Glutamatergic neuron (in vitro differentiated cells): Measurements from ENCODE around the gene STT3B. TPM values are rescaled to one million over a fixed set of nuclear protein-coding genes. Genes with fewer than 3 reads are reported as not detected.

Source experiments
- DNase-seq: peaks from one replicate; pipeline ENCODE4 v3.0.0; 2022
- H3K27ac Mint-ChIP-seq: one replicate; pipeline ENCODE4 v1.8.0; 2020; ENCODE audit warnings: mild to moderate bottlenecking, mixed read lengths, inconsistent platforms; ENCODE audit not compliant: unreplicated experiment
- H3K27me3 Mint-ChIP-seq: one replicate; pipeline ENCODE4 v1.8.0; 2020; ENCODE audit warnings: mild to moderate bottlenecking, moderate library complexity, mixed read lengths, inconsistent platforms; ENCODE audit not compliant: unreplicated experiment
- H3K36me3 Mint-ChIP-seq: one replicate; pipeline ENCODE4 v1.8.0; 2020; ENCODE audit warnings: mild to moderate bottlenecking, mixed read lengths, inconsistent platforms; ENCODE audit not compliant: unreplicated experiment
- H3K4me1 Mint-ChIP-seq: one replicate; pipeline ENCODE4 v1.8.0; 2020; ENCODE audit warnings: mild to moderate bottlenecking, low read depth, mixed read lengths, inconsistent platforms; ENCODE audit not compliant: unreplicated experiment
- H3K4me3 Mint-ChIP-seq: one replicate; pipeline ENCODE4 v1.8.0; 2020; ENCODE audit warnings: mild to moderate bottlenecking, mixed read lengths, inconsistent platforms; ENCODE audit not compliant: unreplicated experiment
- H3K9me3 Mint-ChIP-seq: one replicate; pipeline ENCODE4 v1.8.0; 2020; ENCODE audit warnings: mild to moderate bottlenecking, moderate library complexity, mixed read lengths, inconsistent platforms; ENCODE audit not compliant: unreplicated experiment
- total RNA-seq: library from RNA; stranded (reverse); fragmentation: NEBNext Ultra II Directional; extraction: Animal tissue kit (Norgen Biotek cat#: 25700); gene quantifications from one replicate; pipeline ENCODE4 v1.2.1, GENCODE V29; 2021; ENCODE audit not compliant: unreplicated experiment
- TF ChIP-seq, protein P1 (sequence below): fragments of 200-600 bp; sonication (generic); IDR thresholded peaks from one replicate; pipeline ENCODE4 v1.5.0; 2021; ENCODE audit not compliant: partially characterized antibody, unreplicated experiment

The STT3B gene
- total RNA-seq, 1 donor from 2014 or later: 65.1 TPM

DNA sequence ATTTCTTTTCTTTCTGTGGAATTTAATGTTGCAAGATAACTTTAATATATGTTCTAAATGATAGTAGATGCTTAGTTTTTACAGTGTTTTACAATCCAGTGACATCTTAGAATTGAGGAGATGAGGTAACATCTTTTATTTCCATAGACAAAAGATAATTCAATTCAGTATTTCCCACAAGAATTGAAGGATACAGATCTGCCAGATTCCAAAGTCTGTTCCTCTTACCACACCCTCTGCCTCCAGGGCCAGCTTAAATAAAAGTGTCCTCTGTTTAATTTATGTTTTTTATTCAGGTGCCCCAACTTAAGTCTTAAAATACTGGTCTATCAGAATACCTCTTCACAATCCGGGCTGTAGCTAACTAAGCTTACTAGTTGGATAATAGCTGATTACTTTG lies 6.5 kb downstream of the STT3B start:
- Mint-ChIP-seq H3K4me3 (no peak overlapping the region), H3K9me3 (peaks cover 2% of the 10 kb centered on the region), H3K27ac (no peak overlapping the region), H3K36me3 (no peaks in the 10 kb centered on the region), H3K4me1 (peaks cover 24% of the 10 kb centered on the region), H3K27me3 (no peaks in the 10 kb centered on the region)
- TF ChIP-seq, protein P1, sequence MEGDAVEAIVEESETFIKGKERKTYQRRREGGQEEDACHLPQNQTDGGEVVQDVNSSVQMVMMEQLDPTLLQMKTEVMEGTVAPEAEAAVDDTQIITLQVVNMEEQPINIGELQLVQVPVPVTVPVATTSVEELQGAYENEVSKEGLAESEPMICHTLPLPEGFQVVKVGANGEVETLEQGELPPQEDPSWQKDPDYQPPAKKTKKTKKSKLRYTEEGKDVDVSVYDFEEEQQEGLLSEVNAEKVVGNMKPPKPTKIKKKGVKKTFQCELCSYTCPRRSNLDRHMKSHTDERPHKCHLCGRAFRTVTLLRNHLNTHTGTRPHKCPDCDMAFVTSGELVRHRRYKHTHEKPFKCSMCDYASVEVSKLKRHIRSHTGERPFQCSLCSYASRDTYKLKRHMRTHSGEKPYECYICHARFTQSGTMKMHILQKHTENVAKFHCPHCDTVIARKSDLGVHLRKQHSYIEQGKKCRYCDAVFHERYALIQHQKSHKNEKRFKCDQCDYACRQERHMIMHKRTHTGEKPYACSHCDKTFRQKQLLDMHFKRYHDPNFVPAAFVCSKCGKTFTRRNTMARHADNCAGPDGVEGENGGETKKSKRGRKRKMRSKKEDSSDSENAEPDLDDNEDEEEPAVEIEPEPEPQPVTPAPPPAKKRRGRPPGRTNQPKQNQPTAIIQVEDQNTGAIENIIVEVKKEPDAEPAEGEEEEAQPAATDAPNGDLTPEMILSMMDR: no peak
- DNase-seq: no peak

DNA sequence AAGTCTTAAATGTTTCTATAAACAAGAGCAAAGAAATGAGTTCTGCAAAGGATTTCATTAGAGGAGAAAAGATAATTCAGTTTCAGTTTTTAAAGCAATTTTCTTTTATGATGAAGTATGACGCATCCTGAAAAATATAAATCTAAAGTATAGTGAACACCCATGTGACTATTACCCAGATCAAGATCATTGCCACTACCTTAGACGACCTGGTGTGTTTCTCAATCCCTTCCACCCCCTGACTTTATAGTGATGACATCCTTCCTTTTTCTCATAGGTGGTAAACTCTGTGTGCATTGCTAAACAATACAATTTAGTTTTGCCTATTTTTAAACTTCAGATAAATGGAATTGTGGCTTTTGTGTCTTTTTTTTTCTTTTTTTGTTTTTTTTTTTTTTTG lies 8.4 kb downstream of the STT3B start:
- no peak overlapping the region for H3K4me3 Mint-ChIP-seq
- no peaks in the 10 kb centered on the region for H3K36me3 Mint-ChIP-seq
- H3K27ac Mint-ChIP-seq: no peak overlapping the region
- no peaks in the 10 kb centered on the region for H3K9me3 Mint-ChIP-seq
- H3K27me3 Mint-ChIP-seq: no peaks in the 10 kb centered on the region
- DNase-seq: no peak
- TF ChIP-seq, protein P1: no peak
- H3K4me1 Mint-ChIP-seq: peaks cover 30% of the 10 kb centered on the region

DNA sequence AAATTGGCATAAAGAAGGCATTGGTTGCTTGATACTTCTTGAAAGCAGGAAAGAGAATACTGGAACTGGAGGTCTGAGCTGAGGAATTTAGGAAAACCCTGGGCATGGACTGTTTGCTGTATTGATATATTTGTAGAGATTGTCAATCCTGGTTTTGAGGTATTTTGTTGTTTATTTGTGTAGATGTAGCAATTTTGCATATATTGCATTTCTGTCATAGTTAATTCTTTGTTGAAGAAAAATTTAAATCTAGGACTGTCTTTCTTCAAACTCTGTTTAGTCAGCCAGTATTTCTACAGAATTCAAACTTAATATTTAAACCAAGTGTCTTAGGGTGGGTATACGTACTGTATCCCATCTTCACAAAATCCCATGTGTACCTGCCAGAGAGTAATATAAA lies 9.5 kb downstream of the STT3B start:
- H3K27ac Mint-ChIP-seq: no peak overlapping the region
- H3K36me3 Mint-ChIP-seq: no peaks in the 10 kb centered on the region
- H3K4me3 Mint-ChIP-seq: no peak overlapping the region
- TF ChIP-seq, protein P1: no peak
- no peaks in the 10 kb centered on the region for H3K27me3 Mint-ChIP-seq
- H3K4me1 Mint-ChIP-seq: peaks cover 26% of the 10 kb centered on the region
- DNase-seq: no peak
- H3K9me3 Mint-ChIP-seq: no peaks in the 10 kb centered on the region

DNA sequence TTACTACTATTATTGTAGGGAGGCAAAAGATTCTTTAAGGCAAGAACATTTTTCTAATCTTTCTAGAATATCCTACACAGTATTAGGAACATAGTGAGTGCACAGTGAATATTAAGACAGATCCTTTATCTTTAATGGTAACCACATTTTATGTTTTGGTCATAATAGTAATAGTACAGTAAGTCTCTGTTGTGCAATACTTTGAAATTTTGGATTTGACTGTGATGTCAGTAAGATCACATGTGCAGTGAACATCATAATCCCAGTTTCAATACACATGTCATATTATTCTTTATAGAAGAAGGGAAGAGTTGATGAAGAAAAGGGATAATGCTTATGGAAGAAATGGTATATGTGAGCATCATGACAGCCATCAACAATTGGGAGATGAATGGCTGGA lies 10.7 kb downstream of the STT3B start:
- no peak for DNase-seq
- TF ChIP-seq, protein P1: no peak
- Mint-ChIP-seq H3K27me3 (no peaks in the 10 kb centered on the region), H3K4me3 (no peak overlapping the region), H3K4me1 (peaks cover 25% of the 10 kb centered on the region), H3K9me3 (no peaks in the 10 kb centered on the region), H3K27ac (no peak overlapping the region), H3K36me3 (no peaks in the 10 kb centered on the region)

DNA sequence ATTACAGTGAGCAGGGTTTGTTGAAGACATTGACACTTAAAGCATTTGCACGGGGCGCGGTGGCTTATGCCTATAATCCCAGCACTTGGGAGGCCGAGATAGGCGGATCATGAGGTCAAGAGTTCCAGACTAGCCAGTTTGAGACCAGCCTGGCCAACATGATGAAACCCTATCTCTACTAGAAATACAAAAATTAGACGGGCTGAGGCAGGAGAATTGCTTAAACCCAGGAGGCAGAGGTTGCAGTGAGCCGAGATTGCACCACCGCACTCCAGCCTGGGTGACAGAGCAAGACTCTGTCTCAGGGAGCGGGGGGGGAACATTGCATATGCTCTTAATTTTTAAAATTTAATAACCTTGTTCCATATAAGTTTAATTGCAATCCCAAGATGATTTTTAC lies 11.9 kb downstream of the STT3B start:
- TF ChIP-seq, protein P1: no peak
- Mint-ChIP-seq H3K4me1 (peaks cover 18% of the 10 kb centered on the region), H3K9me3 (no peaks in the 10 kb centered on the region), H3K4me3 (no peak overlapping the region), H3K27me3 (no peaks in the 10 kb centered on the region), H3K27ac (no peak overlapping the region), H3K36me3 (no peaks in the 10 kb centered on the region)
- no peak for DNase-seq
